ENCODE results near the gene CBX3. TPM values are rescaled to one million over a fixed set of nuclear protein-coding genes. Genes with fewer than 3 reads are reported as not detected.
"Not testable (repeated sequence)": the region's sequence is repeated elsewhere in the genome, so short reads cannot be mapped to it uniquely, and the experiment has no call there.

The CBX3 gene
- total RNA-seq, 1 donor: 160 TPM

GRCh38 chr7:26172048-26172447 lies 29.5 kb upstream of the CBX3 start:
- H3K4me3 ChIP-seq (ENCODE audit: low read depth, low read length): no peak overlapping the region
- TF ChIP-seq CTCF (IDR thresholded peaks at IDR 0.05; ENCODE audit: insufficient read depth, low read length): no peak
- no peak for DNase-seq (ENCODE audit: low read depth)

GRCh38 chr7:26175903-26176302 lies 25.6 kb upstream of the CBX3 start:
- DNase-seq (ENCODE audit: low read depth); H3K4me3 ChIP-seq (ENCODE audit: low read depth, low read length): not testable (repeated sequence)

GRCh38 chr7:26176696-26177095 lies 24.8 kb upstream of the CBX3 start:
- DNase-seq (ENCODE audit: low read depth); H3K4me3 ChIP-seq (ENCODE audit: low read depth, low read length): not testable (repeated sequence)

- not testable (repeated sequence) for DNase-seq (ENCODE audit: low read depth); H3K4me3 ChIP-seq (ENCODE audit: low read depth, low read length)
Observed at GRCh38 chr7:26177269-26177668, 24.3 kb upstream of the CBX3 start.

- H3K4me3 ChIP-seq (ENCODE audit: low read depth, low read length): no peak overlapping the region
- TF ChIP-seq CTCF (IDR thresholded peaks at IDR 0.05; ENCODE audit: insufficient read depth, low read length): no peak
- no peak for DNase-seq (ENCODE audit: low read depth)
Observed at GRCh38 chr7:26178272-26178960, 23.1 kb upstream of the CBX3 start.

- no peak for TF ChIP-seq CTCF (IDR thresholded peaks at IDR 0.05; ENCODE audit: insufficient read depth, low read length)
- H3K4me3 ChIP-seq (ENCODE audit: low read depth, low read length): no peak overlapping the region
- DNase-seq (ENCODE audit: low read depth): no peak
Observed at GRCh38 chr7:26179422-26179821, 22.1 kb upstream of the CBX3 start.

- TF ChIP-seq CTCF (IDR thresholded peaks at IDR 0.05; ENCODE audit: insufficient read depth, low read length): no peak
- no peak overlapping the region for H3K4me3 ChIP-seq (ENCODE audit: low read depth, low read length)
- no peak for DNase-seq (ENCODE audit: low read depth)
Observed at GRCh38 chr7:26179826-26180497, 21.6 kb upstream of the CBX3 start.

GRCh38 chr7:26180792-26181198 lies 20.8 kb upstream of the CBX3 start:
- DNase-seq (ENCODE audit: low read depth): no peak
- H3K4me3 ChIP-seq (ENCODE audit: low read depth, low read length): no peak overlapping the region
- TF ChIP-seq CTCF (IDR thresholded peaks at IDR 0.05; ENCODE audit: insufficient read depth, low read length): no peak

Data from fibroblast of the aortic adventitia (primary cell).